GM12864 (cell line): Measurements from ENCODE around the gene SEMA6C.

Source experiments
- DNase-seq: peaks from one replicate; pipeline ENCODE4 v3.0.0-alpha.2; 2011; ENCODE audit warnings: low read depth
- H3K4me3 ChIP-seq: 2 replicates; pipeline ENCODE4 v1.5.1; 2011; ENCODE audit warnings: mild to moderate bottlenecking, low read depth, low read length, control low read depth
- TF ChIP-seq, protein P1 (sequence below): IDR thresholded peaks from 2 replicates; pipeline ENCODE4 v1.5.1; 2011; ENCODE audit warnings: low read depth, mild to moderate bottlenecking, moderate library complexity, low read length, control low read depth, inconsistent platforms; ENCODE audit errors: missing control alignments

Gene SEMA6C

DNA sequence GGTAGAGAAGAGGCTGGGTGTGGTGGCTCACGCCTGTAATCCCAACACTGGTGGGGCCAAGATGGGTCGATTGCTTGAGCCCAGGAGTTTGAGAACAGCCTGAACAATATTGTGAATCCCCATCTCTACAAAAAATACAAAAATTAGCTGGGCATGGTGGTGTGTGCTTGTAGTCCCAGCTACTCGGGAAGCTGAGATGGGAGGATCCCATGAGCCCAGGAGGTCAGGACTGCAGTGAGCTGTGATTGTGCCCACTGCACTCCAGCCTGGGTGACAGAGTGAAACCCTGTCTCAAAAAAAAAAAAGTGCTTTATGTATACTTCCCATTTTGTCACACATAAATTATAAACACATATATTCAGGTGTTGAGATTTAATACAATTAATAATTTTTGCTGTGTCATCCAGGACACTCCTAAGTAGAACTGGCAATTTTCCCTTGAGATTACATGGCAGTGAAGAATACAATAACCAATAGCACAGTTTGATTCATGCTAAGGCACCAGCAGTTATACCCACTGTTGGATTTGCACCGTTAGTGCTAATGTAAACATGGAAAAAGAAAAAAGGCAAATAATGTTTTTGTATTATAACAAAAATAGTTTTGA, 60.4 kb downstream of the SEMA6C start:
- DNase-seq: no peak
- TF ChIP-seq, protein P1, sequence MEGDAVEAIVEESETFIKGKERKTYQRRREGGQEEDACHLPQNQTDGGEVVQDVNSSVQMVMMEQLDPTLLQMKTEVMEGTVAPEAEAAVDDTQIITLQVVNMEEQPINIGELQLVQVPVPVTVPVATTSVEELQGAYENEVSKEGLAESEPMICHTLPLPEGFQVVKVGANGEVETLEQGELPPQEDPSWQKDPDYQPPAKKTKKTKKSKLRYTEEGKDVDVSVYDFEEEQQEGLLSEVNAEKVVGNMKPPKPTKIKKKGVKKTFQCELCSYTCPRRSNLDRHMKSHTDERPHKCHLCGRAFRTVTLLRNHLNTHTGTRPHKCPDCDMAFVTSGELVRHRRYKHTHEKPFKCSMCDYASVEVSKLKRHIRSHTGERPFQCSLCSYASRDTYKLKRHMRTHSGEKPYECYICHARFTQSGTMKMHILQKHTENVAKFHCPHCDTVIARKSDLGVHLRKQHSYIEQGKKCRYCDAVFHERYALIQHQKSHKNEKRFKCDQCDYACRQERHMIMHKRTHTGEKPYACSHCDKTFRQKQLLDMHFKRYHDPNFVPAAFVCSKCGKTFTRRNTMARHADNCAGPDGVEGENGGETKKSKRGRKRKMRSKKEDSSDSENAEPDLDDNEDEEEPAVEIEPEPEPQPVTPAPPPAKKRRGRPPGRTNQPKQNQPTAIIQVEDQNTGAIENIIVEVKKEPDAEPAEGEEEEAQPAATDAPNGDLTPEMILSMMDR: no peak
- H3K4me3 ChIP-seq: no peak overlapping the region
